OCI-LY3 (cell line): ENCODE results near the gene PTX3.

Source experiments
- H2AFZ ChIP-seq: fragments of 200-600, 300-600 bp; shearing (Covaris generic); 2 replicates; pipeline ENCODE4 v1.6.0; 2014; ENCODE audit warnings: antibody characterized with exemption, low read depth, low read length
- H3K27ac ChIP-seq: fragments of 200-600, 300-600 bp; sonication (generic); 2 replicates; pipeline ENCODE4 v1.5.1; 2014; ENCODE audit warnings: mild to moderate bottlenecking, low read length, moderate library complexity, mixed read lengths
- H3K27me3 ChIP-seq: fragments of 200-600, 300-600 bp; sonication (generic); 2 replicates; pipeline ENCODE4 v1.6.1; 2014; ENCODE audit warnings: low read depth, low read length, mixed read lengths
- H3K36me3 ChIP-seq: fragments of 200-600, 300-600 bp; sonication (generic); replicated peaks from 2 replicates; pipeline ENCODE3; 2014; ENCODE audit warnings: low read depth, low read length, mixed read lengths
- H3K4me1 ChIP-seq: fragments of 300-600, 200-600 bp; sonication (generic); 2 replicates; pipeline ENCODE4 v1.6.1; 2014; ENCODE audit warnings: low read length, mixed read lengths
- H3K4me2 ChIP-seq: fragments of 200-600, 300-600 bp; sonication (generic); 2 replicates; pipeline ENCODE4 v1.6.1; 2014; ENCODE audit warnings: low read length, mixed read lengths
- H3K4me3 ChIP-seq: fragments of 300-600, 200-600 bp; sonication (generic); 2 replicates; pipeline ENCODE4 v1.5.1; 2014; ENCODE audit warnings: antibody characterized with exemption, mild to moderate bottlenecking, low read length, moderate library complexity
- H3K79me2 ChIP-seq: fragments of 300-600, 200-600 bp; shearing (Covaris generic); 2 replicates; pipeline ENCODE4 v1.6.1; 2014; ENCODE audit warnings: mild to moderate bottlenecking, low read length, mixed read lengths
- H3K9ac ChIP-seq: fragments of 300-600, 200-600 bp; shearing (Covaris generic); 2 replicates; pipeline ENCODE4 v1.6.0; 2014; ENCODE audit warnings: mild to moderate bottlenecking, low read length, moderate library complexity
- H3K9me3 ChIP-seq: fragments of 200-600, 300-600 bp; shearing (Covaris generic); 2 replicates; pipeline ENCODE4 v1.6.1; 2014; ENCODE audit warnings: low read length, mixed read lengths; ENCODE audit not compliant: insufficient read depth
- H4K20me1 ChIP-seq: fragments of 200-600, 300-600 bp; sonication (generic); 2 replicates; pipeline ENCODE4 v1.6.1; 2016; ENCODE audit warnings: low read length, mixed read lengths; ENCODE audit not compliant: insufficient read depth
- CTCF ChIP-seq: fragments of 200-600, 300-600 bp; sonication (generic); IDR thresholded peaks from 2 replicates; pipeline ENCODE4 v1.5.1; 2014; ENCODE audit warnings: antibody characterized with exemption, low read length, low read depth
- EZH2phosphoT487 ChIP-seq: fragments of 200-600 bp; shearing (Covaris generic); IDR thresholded peaks from 2 replicates; pipeline ENCODE4 v1.6.1; 2018; ENCODE audit warnings: antibody characterized with exemption, mixed run types, low read depth

PTX3 gene

GRCh38 chr3:157436583-157437291 lies at the start of gene PTX3:
PTX3 (plus strand) TSS chr3:157436850; CDS start chr3:157436934, 84 bp downstream.
- Histone ChIP-seq H3K79me2 (no peaks in the 10 kb centered on the region), H3K9me3 (no peaks in the 10 kb centered on the region), H3K4me2 (peak within 1 kb of the TSS; percentile 84), H3K9ac (0 out of 2 replicates have a peak within 1 kb of the TSS, but pooled peaks have one; percentile 10), H3K27me3 (peaks cover 15% of the 10 kb centered on the region; the same call in 1 of the 2 replicates), H3K36me3 (no peaks in the 10 kb centered on the region), H2AFZ (0 out of 2 replicates have a peak within 1 kb of the TSS, but pooled peaks have one; percentile 23), H3K4me1 (peaks cover 14% of the 10 kb centered on the region), H3K4me3 (peak within 1 kb of the TSS; percentile 69), H3K27ac (no peak within 1 kb of the TSS), H4K20me1 (no peaks in the 10 kb centered on the region)
- TF ChIP-seq EZH2phosphoT487: no peak
- TF ChIP-seq CTCF: no peak

- Histone ChIP-seq H3K4me1 (no peaks in the 10 kb centered on the region), H3K4me3 (no peak overlapping the region), H3K36me3 (no peaks in the 10 kb centered on the region), H3K9me3 (no peaks in the 10 kb centered on the region), H3K79me2 (no peaks in the 10 kb centered on the region), H3K27me3 (0 out of 2 replicates have a peak, but pooled peaks cover 3% of the 10 kb centered on the region), H3K9ac (no peak overlapping the region), H3K4me2 (no peak overlapping the region), H2AFZ (no peak overlapping the region), H3K27ac (no peak overlapping the region), H4K20me1 (no peaks in the 10 kb centered on the region)
- TF ChIP-seq CTCF (no peak), EZH2phosphoT487 (no peak)
Observed at GRCh38 chr3:157387708-157388435, 48.8 kb upstream of the PTX3 start.

GRCh38 chr3:157388976-157389375 lies 47.7 kb upstream of the PTX3 start:
- Histone ChIP-seq H4K20me1 (no peaks in the 10 kb centered on the region), H3K27ac (no peak overlapping the region), H3K4me2 (no peak overlapping the region), H2AFZ (no peak overlapping the region), H3K4me3 (no peak overlapping the region), H3K27me3 (peaks cover 5% of the 10 kb centered on the region; the same call in 1 of the 2 replicates), H3K9me3 (no peaks in the 10 kb centered on the region), H3K9ac (no peak overlapping the region), H3K36me3 (no peaks in the 10 kb centered on the region), H3K79me2 (no peaks in the 10 kb centered on the region), H3K4me1 (no peaks in the 10 kb centered on the region)
- TF ChIP-seq EZH2phosphoT487 (no peak), CTCF (no peak)

GRCh38 chr3:157390713-157391515 lies 45.7 kb upstream of the PTX3 start:
- no peaks in the 10 kb centered on the region for H4K20me1 ChIP-seq
- peaks cover 6% of the 10 kb centered on the region; the same call in 1 of the 2 replicates for H3K27me3 ChIP-seq
- no peak overlapping the region for H3K9ac ChIP-seq
- H3K36me3 ChIP-seq: no peaks in the 10 kb centered on the region
- no peaks in the 10 kb centered on the region for H3K9me3 ChIP-seq
- TF ChIP-seq EZH2phosphoT487 (no peak), CTCF (no peak)
- no peaks in the 10 kb centered on the region for H3K4me1 ChIP-seq
- no peak overlapping the region for H3K4me2 ChIP-seq
- no peak overlapping the region for H3K4me3 ChIP-seq
- no peaks in the 10 kb centered on the region for H3K79me2 ChIP-seq
- H3K27ac ChIP-seq: no peak overlapping the region
- no peak overlapping the region for H2AFZ ChIP-seq
